ENCODE results near the gene NATD1.
A peak's percentile ranks its signal among the peaks of the same experiment; 100 is the strongest.
"Not testable (repeated sequence)": the region's sequence is repeated elsewhere in the genome, so short reads cannot be mapped to it uniquely, and the experiment has no call there.

NATD1 gene

DNA sequence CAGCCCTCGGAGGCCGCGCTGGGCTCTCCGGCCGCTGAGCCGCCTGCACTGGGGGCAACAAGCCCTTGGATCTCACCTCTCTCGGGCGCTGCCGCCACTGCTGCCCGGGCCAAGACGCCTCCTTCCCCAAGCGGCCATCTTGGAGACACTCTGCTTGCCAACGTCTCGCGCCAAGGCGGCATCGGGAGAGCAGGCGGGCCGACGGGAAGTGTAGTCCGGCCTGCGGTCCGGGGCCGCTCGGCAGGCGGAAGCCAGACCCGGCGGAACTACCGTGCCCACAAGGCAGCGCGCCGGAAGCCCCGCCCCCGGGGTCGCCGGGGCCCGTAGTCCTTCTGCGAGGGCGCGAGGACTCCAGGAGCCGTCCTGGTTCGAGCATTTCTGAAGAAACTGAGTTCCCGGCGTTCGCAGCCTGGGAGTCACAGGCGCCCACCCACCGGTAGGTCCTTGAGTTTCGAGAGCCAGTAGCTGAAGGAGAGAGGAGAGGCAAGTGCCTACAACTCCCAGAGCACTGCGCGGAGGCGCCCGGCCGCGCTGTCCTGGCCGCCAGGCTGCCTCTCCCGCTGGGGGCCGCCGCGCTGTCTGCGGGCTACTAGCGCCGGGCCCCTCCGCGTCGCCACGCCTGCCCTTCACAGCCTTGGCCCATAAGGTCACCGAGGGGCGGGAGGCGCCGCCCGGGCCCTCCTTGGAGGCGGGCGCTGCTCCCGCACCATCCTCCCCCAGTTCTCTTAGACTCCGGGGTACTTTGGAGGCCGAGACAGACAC lies 39.0 kb downstream of the NATD1 start, which contains the start of gene TMEM11:
Gene TMEM11, minus strand, starts transcription at position 147 of the 762 bp plus-strand sequence. Its CDS starts 9 bp downstream, at position 138.
- DNase-seq, result peak; percentile 61 to 70

DNA sequence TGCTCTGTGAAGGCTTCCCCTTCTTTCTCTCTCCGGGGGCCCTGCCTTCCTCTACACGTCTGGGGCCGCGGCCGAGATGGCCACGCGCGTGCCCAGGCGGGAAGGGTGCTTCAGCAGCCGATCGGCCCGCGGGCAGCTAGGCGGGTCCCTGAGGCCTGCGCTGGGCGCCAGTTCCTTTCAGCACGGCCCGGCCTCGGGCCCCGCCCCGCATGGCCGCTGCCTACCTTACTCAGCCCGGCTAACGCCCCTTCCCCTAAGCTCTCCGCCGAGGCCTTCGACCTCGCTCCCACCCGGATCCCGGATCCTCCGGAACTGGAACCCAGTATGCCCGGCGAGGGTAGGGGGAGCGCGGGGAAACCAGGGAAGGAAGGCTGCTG lies 39.6 kb downstream of the NATD1 start:
- no peak for DNase-seq

GRCh38 chr17:21212826-21213637 lies 40.2 kb downstream of the NATD1 start:
- no peak for DNase-seq

GRCh38 chr17:21211825-21212479 lies 41.3 kb downstream of the NATD1 start:
- DNase-seq, result no peak

GRCh38 chr17:21210411-21211076 lies 42.7 kb downstream of the NATD1 start:
- DNase-seq, result no peak

DNA sequence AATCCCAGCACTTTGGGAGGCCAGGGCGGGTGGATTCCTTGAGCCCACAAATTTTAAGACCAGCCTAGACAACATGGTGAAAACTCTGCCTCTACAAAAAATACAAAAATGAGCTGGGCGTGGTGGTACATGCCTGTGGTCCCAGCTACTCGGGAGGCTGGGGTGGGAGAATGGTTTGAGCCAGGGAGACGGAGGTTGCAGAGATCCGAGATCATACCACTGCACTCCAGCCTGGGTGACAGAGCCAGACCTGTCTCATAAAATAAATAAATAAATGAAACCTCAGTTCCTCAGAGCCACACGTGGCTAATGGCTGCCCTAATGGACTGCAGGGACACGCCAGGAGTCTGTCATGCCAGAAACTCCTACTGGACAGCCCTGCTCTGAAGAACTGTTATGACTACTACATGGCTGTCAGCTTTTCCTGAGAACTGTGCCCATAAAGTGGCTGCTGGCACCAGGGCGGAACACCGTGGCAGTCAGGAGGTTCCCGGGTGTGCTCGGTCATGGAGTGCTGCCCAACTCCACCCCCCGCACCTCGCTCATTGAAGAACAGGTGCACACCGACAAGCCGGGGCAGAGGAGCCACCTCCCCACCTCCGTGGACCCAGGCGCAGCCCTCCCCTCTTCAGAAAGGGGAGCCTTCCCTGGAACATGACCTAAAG lies 43.6 kb downstream of the NATD1 start:
- peak in 1 of 2 experiments; percentile 43 for DNase-seq

GRCh38 chr17:21208352-21208751 lies 44.9 kb downstream of the NATD1 start:
- no peak for DNase-seq

GRCh38 chr17:21204935-21205334 lies 48.3 kb downstream of the NATD1 start:
- DNase-seq, result no peak

DNA sequence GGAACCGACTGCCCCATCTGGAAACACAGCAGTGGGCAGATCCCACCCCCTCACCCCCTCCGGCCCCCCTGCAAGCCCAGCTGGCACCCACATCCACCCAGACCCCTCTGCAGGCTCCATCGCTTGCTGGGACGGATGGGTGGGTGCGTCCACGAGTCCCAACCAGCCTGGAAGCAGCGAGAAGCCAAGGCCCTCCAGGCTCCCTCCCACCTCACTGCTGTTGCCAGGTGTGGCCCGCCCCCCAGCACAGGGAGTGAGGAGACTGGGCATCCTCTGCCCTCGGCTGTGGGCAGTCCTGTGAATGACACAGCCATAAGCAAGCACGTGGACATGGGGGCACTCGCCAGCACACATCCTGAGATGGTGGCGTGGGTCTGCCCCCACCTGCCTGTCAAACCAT lies 50.7 kb downstream of the NATD1 start:
- no peak for DNase-seq

DNA sequence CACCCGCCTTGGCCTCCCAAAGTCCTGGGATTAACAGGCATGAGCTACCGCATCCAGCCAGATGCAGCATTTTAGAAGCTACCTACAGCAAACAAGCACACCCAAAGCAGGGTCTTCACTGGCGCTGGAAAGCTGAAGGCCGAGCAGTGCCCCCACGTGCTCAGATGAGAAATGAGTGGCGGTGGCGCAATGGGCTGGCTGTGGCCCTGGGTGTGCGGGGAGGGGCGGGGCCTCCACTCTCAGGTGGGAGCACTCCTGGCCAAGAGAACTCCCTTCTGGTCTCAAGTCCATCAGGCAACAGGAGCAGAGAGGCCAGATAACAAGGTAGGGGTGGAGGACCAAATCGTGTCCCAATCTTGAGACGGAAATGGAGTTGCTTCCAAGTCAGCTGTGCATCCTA lies 51.3 kb downstream of the NATD1 start:
- DNase-seq, result no peak

GRCh38 chr17:21201298-21201595 lies 52.0 kb downstream of the NATD1 start:
- no peak for DNase-seq

GRCh38 chr17:21200590-21201297 lies 52.5 kb downstream of the NATD1 start:
- no peak for DNase-seq

- no peak for DNase-seq
These were observed 53.4 kb downstream of the NATD1 start for GRCh38 chr17:21199856-21200255.

GRCh38 chr17:21199311-21199710 lies 53.9 kb downstream of the NATD1 start:
- DNase-seq, result no peak

DNA sequence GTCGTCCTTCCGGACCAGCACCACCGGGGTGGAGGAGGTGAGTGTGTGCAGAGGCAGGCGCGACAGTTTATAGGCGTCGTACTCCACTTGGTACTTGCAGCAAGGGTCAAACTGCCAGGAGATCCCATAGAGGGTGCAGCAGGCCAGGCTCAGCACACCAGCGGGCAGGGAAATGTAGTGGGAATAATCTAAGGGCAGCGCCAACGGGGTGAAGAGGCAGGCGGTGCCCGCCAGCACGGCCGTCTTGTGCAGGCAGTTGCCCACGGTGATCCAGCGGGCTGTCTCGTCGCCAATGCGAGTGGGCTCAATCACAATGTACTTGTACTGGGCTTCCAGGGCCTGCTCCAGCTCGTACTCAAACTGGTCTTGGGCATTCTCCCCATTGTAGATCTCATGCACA lies 54.8 kb downstream of the NATD1 start:
- no peak for DNase-seq

- DNase-seq, result no peak
These were observed 57.1 kb downstream of the NATD1 start for GRCh38 chr17:21196126-21196525.

GRCh38 chr17:21194703-21195102 lies 58.5 kb downstream of the NATD1 start:
- no peak for DNase-seq

- DNase-seq, result no peak
These were observed 59.0 kb downstream of the NATD1 start for GRCh38 chr17:21194226-21194625.

- no peak for DNase-seq
These were observed 60.2 kb downstream of the NATD1 start for GRCh38 chr17:21193031-21193430.

GRCh38 chr17:21192414-21192813 lies 60.8 kb downstream of the NATD1 start:
- DNase-seq, result not testable (repeated sequence)

- DNase-seq, result no peak
These were observed 61.5 kb downstream of the NATD1 start for GRCh38 chr17:21191698-21192097.

DNA sequence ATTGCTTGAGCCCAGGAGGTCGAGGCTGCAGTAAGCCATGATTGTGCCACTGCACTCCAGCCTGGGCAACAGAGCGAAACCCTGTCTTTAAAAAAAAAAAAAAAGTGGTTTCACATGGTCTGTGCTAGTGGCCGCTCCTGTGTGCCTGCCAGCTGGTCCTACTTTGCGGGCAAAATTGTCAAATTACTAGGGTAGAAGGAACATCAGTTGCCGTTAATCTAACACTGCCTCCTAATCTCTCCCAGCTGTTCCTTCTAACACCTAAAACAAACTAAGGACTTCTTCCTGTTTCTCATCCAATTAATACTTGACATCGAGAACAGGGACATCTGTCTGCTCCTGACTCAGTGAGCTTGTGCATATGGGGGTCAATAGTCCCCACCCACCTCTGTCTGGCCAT lies 63.1 kb downstream of the NATD1 start:
- no peak for DNase-seq
